NB4 (cell line): ENCODE measurements around the gene ACKR1.

ENCODE experiments used
- CTCF ChIP-seq: IDR thresholded peaks from one replicate; pipeline ENCODE4 v1.5.1; 2012; ENCODE audit warnings: low read depth, low read length
- POLR2A ChIP-seq: IDR thresholded peaks from 2 replicates; pipeline ENCODE4 v1.6.1; 2011; ENCODE audit warnings: mild to moderate bottlenecking; ENCODE audit not compliant: insufficient read length; ENCODE audit errors: extremely low read depth

DNA sequence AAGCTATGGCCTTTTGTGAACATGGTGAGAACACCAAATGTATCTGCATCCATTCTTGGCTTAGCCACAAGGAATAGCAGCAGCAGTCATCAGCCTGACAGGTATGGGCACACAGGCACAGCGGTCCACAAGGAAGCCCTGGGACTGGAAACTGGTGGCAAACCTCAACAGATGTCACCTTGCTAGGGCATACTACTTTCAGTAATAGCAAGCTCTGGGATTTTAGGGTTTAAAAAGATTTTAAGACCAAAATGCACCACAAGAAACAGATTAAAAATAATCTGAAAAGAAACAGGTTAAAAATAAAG lies 43.0 kb upstream of the ACKR1 start:
- TF ChIP-seq POLR2A, result no peak
- TF ChIP-seq CTCF, result no peak
